SHP77 treated with DMSO at 0.1 percent for 48 hours (cell line): ENCODE results near the gene FAM199X.
"Not testable (repeated sequence)": the region's sequence is repeated elsewhere in the genome, so short reads cannot be mapped to it uniquely, and the experiment has no call there.

Experiments
- DNase-seq: peaks from one replicate; lab custom pipeline; 2025; lab: John Stamatoyannopoulos, UW

FAM199X gene

DNA sequence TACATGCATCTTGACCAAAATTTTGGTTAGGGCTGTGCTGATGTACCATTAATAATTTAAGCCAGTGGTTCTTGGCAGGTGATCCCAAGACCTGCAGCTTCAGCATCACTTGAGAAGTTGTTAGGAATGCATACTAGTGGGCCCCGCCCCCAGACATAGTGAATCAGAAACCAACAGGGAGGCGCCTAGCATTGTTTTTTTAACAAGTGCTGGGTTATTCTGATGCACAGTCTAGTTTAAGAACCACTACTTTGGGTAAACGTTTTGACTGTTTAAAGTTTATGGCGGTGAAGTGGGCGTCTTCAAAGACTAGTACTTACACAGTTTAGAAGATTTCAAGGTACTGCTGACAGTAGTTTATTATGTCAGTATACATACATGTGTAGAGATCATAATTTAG is 23.6 kb downstream of the FAM199X start:
- DNase-seq: no peak

DNA sequence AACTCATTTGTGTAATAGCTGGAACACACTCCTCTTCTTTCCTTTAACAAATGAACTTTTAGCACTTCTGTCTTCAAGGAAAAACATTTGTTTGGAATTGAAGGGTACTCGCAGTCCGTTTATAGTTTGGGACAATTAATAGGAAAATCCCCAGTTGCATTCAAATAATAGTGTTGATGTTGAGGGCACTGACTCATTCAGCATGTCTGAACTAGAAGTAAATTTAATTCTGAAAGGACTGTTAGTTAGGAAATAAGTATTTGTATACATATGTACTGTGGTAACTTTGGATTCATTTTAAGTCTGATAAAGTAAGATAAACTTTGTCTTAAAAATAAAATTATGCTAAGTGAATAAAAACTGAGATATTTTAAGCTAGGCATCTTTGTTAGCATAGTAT is 27.2 kb downstream of the FAM199X start:
- DNase-seq: no peak

DNA sequence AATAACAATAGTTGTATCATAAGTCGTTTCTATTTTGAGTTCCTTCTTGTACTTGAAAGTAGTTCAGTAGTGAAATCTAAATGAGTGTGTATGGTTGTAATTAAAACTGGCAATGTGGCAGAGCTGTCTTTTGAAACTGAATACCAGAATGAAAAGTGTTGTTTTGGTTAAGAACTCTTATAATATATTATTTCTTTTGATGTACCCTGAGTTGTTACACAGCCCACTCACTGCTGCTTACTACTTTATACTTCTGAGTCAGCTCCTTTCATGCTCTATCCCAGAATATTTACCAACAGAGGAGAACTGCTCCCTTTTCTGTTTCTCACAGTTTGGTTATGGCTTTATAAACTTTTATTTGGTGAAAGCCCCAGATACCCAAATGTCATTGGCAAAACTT is 28.8 kb downstream of the FAM199X start:
- DNase-seq: no peak

DNA sequence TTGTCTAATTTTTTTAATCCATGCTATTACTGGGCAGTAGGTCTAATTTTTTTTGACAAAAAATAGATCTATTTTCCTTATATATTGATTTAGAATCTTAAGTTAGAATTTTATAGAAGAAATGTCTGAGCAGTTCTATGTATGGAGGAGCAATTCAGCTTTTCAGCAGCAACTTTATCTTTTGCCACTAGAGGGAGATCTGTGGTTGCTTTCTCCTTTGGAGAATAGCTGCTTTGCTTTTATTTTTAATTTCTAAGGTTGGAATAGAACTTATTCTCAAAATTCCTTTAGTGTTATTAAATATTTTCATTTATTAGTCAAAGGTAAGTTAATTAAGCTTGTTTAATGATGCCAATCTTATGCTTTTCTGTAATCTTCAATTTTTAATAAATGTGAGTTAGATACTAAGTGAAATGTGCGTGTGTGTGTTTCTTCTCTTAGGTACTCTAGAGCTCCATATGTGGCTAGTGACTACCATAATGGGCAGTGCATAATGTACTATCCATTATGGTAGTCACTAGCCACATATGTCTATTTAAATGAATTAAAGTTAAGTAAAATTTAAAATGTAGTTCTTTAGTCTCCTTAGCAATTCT is 29.3 kb downstream of the FAM199X start:
- no peak for DNase-seq

DNA sequence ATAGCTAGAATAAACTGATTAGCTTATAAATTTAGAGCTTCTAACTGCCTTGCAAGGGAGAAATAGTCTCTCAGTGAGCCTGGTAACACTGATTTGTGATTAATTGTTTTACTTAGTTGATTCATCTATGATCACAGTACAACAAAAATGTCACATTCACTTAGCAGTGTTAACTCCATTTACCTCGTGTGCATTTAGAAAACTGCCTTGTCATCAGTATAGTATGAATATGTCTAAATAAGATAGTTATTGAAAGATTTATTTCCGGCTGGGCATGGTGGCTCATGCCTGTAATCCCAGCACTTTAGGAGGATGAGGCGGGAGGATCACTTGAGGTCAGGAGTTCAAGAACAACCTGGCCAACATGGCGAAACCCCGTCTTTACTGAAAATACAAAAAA is 39.3 kb downstream of the FAM199X start:
- no peak for DNase-seq

DNA sequence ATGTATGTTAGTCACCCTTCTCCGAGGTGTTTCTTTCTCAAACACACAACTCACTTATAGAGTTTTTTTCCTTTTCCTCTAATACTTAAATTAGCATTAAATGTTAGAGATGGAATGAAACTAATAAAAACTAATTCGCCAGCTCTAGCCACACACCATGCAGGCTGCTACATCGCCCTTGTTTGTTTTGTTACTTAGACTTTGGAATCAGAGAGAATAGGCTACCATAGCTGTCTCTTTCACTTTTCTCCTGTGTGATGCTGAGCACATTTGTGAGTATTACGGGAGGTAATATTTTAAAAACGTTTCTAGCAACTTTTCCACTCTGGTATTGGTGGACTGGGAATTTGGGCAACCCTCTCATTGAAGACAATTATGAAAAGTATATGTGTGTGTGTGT is 44.9 kb downstream of the FAM199X start:
- DNase-seq: no peak

DNA sequence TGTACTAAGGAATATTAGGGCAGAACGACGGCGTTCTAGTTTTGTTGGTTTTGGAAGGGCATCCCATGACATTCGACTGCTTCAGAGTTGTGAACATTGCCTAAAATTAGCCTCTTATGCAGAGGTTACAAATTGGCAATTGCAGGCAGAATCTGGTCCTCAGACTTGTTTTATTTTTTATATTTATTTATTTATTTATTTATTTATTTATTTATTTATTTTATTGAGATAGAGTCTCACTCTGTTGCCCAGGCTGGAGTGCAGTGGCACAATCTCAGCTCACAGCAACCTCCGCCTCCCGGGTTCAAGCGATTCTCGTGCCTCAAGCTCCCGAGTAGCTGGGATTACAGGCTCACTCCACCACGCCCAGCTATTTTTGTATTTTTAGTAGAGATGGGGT is 63.8 kb downstream of the FAM199X start:
- DNase-seq: not testable (repeated sequence)
